ENCODE results near the gene SBK1.

SBK1 gene

GRCh38 chr16:28282045-28282444 lies 10.3 kb upstream of the SBK1 start:
- DNase-seq (ENCODE audit: low read depth, low spot score) = no peak

DNA sequence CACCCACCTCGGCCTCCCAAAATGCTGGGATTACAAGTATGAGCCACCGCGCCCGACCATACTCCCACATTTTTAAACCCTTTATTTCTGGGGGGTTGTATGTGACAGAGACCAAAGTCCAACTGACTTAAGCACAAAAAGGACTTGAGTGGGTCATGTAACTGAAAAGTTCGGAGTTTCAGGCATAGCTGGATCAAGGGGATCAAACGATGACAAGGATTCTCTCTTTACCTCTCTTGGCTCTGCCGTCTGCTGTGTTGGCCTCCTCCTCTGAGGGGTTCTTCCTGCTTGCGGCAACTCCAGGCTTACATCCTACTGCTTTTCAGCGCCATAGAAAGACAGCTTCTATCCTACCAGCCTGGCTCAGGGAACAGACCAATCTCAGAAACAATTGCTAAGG lies 9.2 kb upstream of the SBK1 start:
- DNase-seq (ENCODE audit: low read depth, low spot score) = no peak

GRCh38 chr16:28283798-28284577 lies 8.3 kb upstream of the SBK1 start:
- DNase-seq (ENCODE audit: low read depth, low spot score) = no peak

DNA sequence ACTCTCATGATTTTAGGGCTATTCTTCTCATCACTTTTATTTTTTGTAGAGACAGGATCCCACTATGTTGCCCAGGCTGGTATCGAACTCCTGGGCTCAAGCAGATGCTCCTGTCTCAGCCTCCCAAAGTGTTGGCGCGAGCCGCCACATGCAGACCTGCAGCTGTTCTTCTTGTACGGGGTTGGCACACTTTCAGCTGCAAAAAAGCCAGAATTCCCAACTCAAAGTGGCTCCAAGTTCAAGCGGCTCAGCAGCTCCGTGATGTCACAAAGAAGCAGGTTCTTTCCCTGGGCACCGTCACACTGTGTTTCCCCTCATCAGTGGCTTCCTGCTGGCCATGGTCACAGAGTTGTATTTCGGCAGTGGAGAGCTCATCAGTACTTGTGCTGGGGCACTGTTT lies 6.7 kb upstream of the SBK1 start:
- no peak for DNase-seq (ENCODE audit: low read depth, low spot score)

- no peak for DNase-seq (ENCODE audit: low read depth, low spot score)
Observed at GRCh38 chr16:28288114-28288513, 4.2 kb upstream of the SBK1 start.

GRCh38 chr16:28289048-28289447 lies 3.3 kb upstream of the SBK1 start:
- no peak for DNase-seq (ENCODE audit: low read depth, low spot score)

- DNase-seq (ENCODE audit: low read depth, low spot score) = no peak
Observed at GRCh38 chr16:28289939-28290858, 2.1 kb upstream of the SBK1 start.

- no peak for DNase-seq (ENCODE audit: low read depth, low spot score)
Observed at GRCh38 chr16:28290859-28291254, 1.5 kb upstream of the SBK1 start.

GRCh38 chr16:28292731-28293600 lies 641 bp downstream of the SBK1 start:
- peak; percentile 57 for DNase-seq (ENCODE audit: low read depth, low spot score)

- DNase-seq (ENCODE audit: low read depth, low spot score) = no peak
Observed at GRCh38 chr16:28293601-28293960, 1.3 kb downstream of the SBK1 start.

DNA sequence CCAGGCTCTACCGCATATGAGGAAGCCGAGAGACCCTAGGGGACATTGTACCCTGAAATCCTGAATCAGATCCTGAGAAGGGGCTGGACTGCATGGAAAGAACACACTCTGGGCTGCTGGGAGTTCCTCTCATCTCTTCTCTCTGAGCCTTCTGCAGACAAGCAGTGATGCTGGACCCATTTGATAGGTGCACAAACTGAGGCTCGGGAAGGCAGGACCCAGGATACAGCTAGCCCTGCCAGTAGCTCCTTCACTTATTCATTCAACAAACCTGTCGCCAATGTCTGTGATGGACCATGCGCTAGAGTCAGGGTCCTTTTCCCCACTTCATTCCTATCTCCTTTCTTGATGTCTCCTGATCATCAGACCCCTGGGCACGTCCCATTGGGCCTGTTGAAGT lies 1.9 kb downstream of the SBK1 start:
- DNase-seq (ENCODE audit: low read depth, low spot score) = no peak

DNA sequence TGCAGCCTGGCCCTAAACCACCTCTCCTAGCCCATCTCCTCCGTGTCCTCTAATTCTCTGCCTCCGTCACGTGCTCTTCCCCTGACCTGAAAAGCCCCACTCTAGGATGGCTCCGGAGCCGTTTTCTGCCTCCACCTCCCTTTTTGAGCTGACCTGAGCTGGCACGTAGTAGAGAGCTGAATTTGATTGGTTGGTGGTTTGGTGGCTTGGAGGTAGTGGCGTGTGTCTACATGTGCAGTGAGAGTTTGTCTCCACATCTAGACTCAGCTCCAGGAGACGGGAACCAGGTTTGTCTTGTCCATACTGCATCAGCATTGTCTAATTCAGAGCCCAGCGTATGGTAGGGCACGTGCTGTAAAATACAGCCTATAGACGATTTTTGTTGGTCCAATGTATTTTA lies 3.0 kb downstream of the SBK1 start:
- no peak for DNase-seq (ENCODE audit: low read depth, low spot score)

DNA sequence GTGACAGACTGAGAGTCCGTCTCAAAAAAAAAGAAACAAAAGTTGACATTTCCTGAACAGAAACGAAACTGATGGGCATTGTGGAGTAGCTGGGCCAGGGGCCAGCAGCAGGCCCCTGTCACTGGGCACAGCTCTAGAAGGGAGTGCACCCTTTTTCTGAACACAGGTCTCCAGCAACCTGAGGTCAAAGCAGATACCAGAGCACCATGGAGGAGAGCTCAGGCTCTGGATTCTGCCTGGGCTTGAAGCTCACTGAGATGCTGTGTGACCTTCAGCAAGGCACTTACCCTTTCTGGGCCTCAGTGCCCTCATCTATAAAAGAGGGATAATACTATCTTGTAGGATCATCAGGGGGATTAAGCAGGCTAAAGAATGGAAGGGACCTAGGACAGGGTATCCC lies 5.0 kb downstream of the SBK1 start:
- no peak for DNase-seq (ENCODE audit: low read depth, low spot score)

- DNase-seq (ENCODE audit: low read depth, low spot score) = peak; percentile 33
Observed at GRCh38 chr16:28297784-28298510, 5.6 kb downstream of the SBK1 start.

- peak; percentile 38 for DNase-seq (ENCODE audit: low read depth, low spot score)
Observed at GRCh38 chr16:28298511-28298878, 6.2 kb downstream of the SBK1 start.

DNA sequence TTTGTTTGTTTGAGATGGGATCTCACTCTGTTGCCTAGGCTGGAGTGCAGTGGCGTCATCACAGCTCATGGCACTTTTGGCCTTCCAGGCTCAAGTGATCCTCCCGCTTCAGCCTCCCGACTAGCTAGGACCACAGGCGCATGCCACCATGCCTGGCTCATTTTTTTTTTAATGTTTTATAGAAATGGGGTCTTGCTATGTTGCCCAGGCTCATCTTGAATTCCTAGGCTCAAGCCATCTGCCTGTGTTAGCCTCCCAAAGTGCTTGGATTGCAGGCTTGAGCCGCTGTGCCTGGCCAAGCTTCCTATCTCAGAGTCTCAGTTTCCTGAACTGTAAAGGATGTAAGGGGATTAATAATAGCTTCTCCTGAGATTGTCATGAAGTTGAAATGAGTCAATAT lies 8.0 kb downstream of the SBK1 start:
- DNase-seq (ENCODE audit: low read depth, low spot score) = no peak

DNA sequence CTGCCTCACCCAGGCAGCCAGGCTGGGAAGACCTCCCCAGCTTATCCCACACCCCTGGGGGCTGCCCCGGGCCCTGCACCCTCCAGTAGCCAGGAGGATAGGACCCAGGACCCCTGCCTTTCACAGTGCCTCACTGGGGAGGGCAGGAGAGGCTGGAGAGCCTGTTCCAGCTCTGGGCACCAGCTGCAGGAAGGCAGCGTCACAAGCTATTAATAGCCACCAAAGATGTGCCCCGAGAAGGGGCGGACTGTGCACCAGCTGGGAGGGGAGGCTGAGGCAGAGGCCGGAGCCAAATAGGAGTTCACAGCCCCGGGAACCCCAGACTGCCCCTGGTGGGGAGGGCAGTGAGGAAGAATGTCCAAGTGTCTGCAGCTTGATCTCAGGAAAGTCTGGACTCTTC lies 8.8 kb downstream of the SBK1 start:
- DNase-seq (ENCODE audit: low read depth, low spot score) = no peak

- no peak for DNase-seq (ENCODE audit: low read depth, low spot score)
Observed at GRCh38 chr16:28301620-28302019, 9.3 kb downstream of the SBK1 start.

GRCh38 chr16:28303132-28303531 lies 10.8 kb downstream of the SBK1 start:
- DNase-seq (ENCODE audit: low read depth, low spot score) = no peak

- peak; percentile 71 for DNase-seq (ENCODE audit: low read depth, low spot score)
Observed at GRCh38 chr16:28304214-28304613, 11.9 kb downstream of the SBK1 start.

GRCh38 chr16:28307936-28308335 lies 15.6 kb downstream of the SBK1 start:
- DNase-seq (ENCODE audit: low read depth, low spot score) = no peak
